Gastroesophageal sphincter (tissue), 4 donors: ENCODE data around the gene FAM83E. TPM values are rescaled to one million over a fixed set of nuclear protein-coding genes. Genes with fewer than 3 reads are reported as not detected.

ENCODE experiments used
- ATAC-seq: fragments of 150-250 bp; one replicate; pipeline ENCODE4 v1.9.1; 2016; ENCODE audit warnings: mild to moderate bottlenecking, moderate library complexity
- H3K27ac ChIP-seq, 4 donors: fragments of 200-600 bp; sonication (generic) in 3 of 4; 1 replicate in 3 of 4; 2 replicates in 1 of 4; pipeline ENCODE4 v1.5.1; 2016 to 2019
- H3K27me3 ChIP-seq: fragments of 200-600 bp; sonication (generic); one replicate; pipeline ENCODE4 v1.5.1; 2019
- H3K36me3 ChIP-seq, 2 donors: fragments of 200-600 bp; sonication (generic); one replicate each; pipeline ENCODE4 v1.5.1; 2019; ENCODE audit warnings: control low read depth in 1 of 2
- H3K4me1 ChIP-seq, 3 donors: fragments of 200-600 bp; sonication (generic); 1 replicate in 2 of 3; 2 replicates in 1 of 3; pipeline ENCODE4 v1.5.1; 2016 to 2019; ENCODE audit warnings: control low read depth in 2 of 3
- H3K4me3 ChIP-seq, 2 donors: fragments of 200-600 bp; sonication (generic); one replicate each; pipeline ENCODE4 v1.5.1; 2019; ENCODE audit warnings: mild to moderate bottlenecking in 1 of 2, moderate library complexity in 1 of 2
- H3K9me3 ChIP-seq, 3 donors: fragments of 200-600 bp; sonication (generic); one replicate each; pipeline ENCODE4 v1.5.1; 2017 to 2019; ENCODE audit warnings: control low read depth in 2 of 3
- CTCF ChIP-seq, 4 experiments: fragments of 200-600 bp in 2 of 4; fragments of 450-650 bp in 2 of 4; sonication (generic) in 1 of 4; IDR thresholded peaks; one replicate each; pipeline ENCODE4 v1.5.1; 2017 to 2019; ENCODE audit warnings: antibody characterized with exemption in 4 of 4, mild to moderate bottlenecking in 2 of 4, moderate library complexity in 2 of 4
- EP300 ChIP-seq: sonication (generic); formaldehyde crosslinking; IDR thresholded peaks from one replicate; pipeline ENCODE4 v1.6.1; 2017; ENCODE audit warnings: antibody characterized with exemption, mild to moderate bottlenecking
- POLR2A ChIP-seq, 2 donors: fragments of 450-650 bp; IDR thresholded peaks; one replicate each; pipeline ENCODE4 v1.6.1; 2017; ENCODE audit warnings: antibody characterized with exemption in 2 of 2, mild to moderate bottlenecking in 2 of 2, moderate library complexity in 1 of 2
- POLR2AphosphoS5 ChIP-seq: sonication (generic); formaldehyde crosslinking; IDR thresholded peaks from one replicate; pipeline ENCODE4 v1.6.1; 2017; ENCODE audit warnings: antibody characterized with exemption
- WGBS, 2 donors: methylation state at CpG; one replicate each; pipeline ENCODE4 v1.1.5; 2018; ENCODE audit warnings: low coverage in 1 of 2; 5-methylcytosine and 5-hydroxymethylcytosine counted together
- total RNA-seq, 4 donors: library from RNA; depleted of rRNA; stranded (reverse); fragments of >200 nt; gene quantifications; one replicate each; pipeline ENCODE4 v1.1.0, GENCODE V29; 2016

The FAM83E gene
- 1 to 10 TPM in 1 of 4 donors, not detected in 3; 1.5 TPM for total RNA-seq

- no CpG with 5 or more reads among the region's 31 CpGs for WGBS, 2 donors
- peaks cover 0 to 34% of the 10 kb centered on the region in 2 donors for H3K36me3 ChIP-seq
- no peaks in the 10 kb centered on the region for H3K9me3 ChIP-seq
- no peak for ATAC-seq
- H3K27me3 ChIP-seq = no peaks in the 10 kb centered on the region
- no peak within 1 kb of the TSS for H3K4me3 ChIP-seq
- TF ChIP-seq EP300 = no peak
- TF ChIP-seq POLR2AphosphoS5 = no peak
- peak in 1 of 2 donors; percentile 23 for TF ChIP-seq POLR2A (IDR thresholded peaks at IDR 0.05)
- TF ChIP-seq CTCF (IDR thresholded peaks at IDR 0.05) = no peak
- peaks cover 2 to 44% (median 14%) of the 10 kb centered on the region in 3 donors for H3K4me1 ChIP-seq
- H3K27ac ChIP-seq = peak within 1 kb of the TSS in 1 of 4 donors; percentile 33
Measured at GRCh38 chr19:48614436-48615230, at the start of gene FAM83E. FAM83E (minus strand) TSS chr19:48615076; CDS start chr19:48613372, 1,704 bp downstream.

- no peaks in the 10 kb centered on the region for H3K9me3 ChIP-seq
Measured at GRCh38 chr19:48664476-48664875, 49.6 kb upstream of the FAM83E start.

GRCh38 chr19:48663667-48664066 is 48.8 kb upstream of the FAM83E start:
- peaks cover 0 to 12% (median 0%) of the 10 kb centered on the region in 3 donors for H3K4me1 ChIP-seq
- no peaks in the 10 kb centered on the region for H3K9me3 ChIP-seq
- H3K36me3 ChIP-seq = no peaks in the 10 kb centered on the region
- TF ChIP-seq EP300 (no peak), POLR2AphosphoS5 (no peak), POLR2A (IDR thresholded peaks at IDR 0.05) (no peak), CTCF (IDR thresholded peaks at IDR 0.05) (no peak)
- H3K4me3 ChIP-seq = no peak overlapping the region
- no peak overlapping the region for H3K27ac ChIP-seq
- WGBS, 2 donors = 92 to 93% methylated on average over 2 to 3 of the region's 4 CpGs
- no peak for ATAC-seq
- no peaks in the 10 kb centered on the region for H3K27me3 ChIP-seq

More at GRCh38 chr19:48664476-48664875, 49.6 kb upstream of the FAM83E start:
- WGBS, 2 donors = 80% methylated on average over 3 of the region's 14 CpGs; no CpG with 5 or more reads in 1 of the 2 donors
- Histone ChIP-seq H3K36me3 (no peaks in the 10 kb centered on the region), H3K27me3 (no peaks in the 10 kb centered on the region), H3K4me3 (no peak overlapping the region), H3K4me1 (peaks cover 0 to 12% (median 0%) of the 10 kb centered on the region in 3 donors), H3K27ac (no peak overlapping the region)
- TF ChIP-seq POLR2A (IDR thresholded peaks at IDR 0.05) (no peak), POLR2AphosphoS5 (no peak), CTCF (IDR thresholded peaks at IDR 0.05) (no peak), EP300 (no peak)
- ATAC-seq = no peak

- Histone ChIP-seq H3K4me3 (no peak overlapping the region), H3K36me3 (no peaks in the 10 kb centered on the region), H3K9me3 (no peaks in the 10 kb centered on the region), H3K4me1 (peaks cover 0 to 12% (median 0%) of the 10 kb centered on the region in 3 donors), H3K27me3 (no peaks in the 10 kb centered on the region), H3K27ac (no peak overlapping the region)
- TF ChIP-seq CTCF (IDR thresholded peaks at IDR 0.05) (no peak), EP300 (no peak), POLR2AphosphoS5 (no peak), POLR2A (IDR thresholded peaks at IDR 0.05) (no peak)
- no peak for ATAC-seq
- WGBS, 2 donors = 100% methylated on average over 3 of the region's 50 CpGs; no CpG with 5 or more reads in 1 of the 2 donors
Measured at GRCh38 chr19:48661711-48662090, 46.8 kb upstream of the FAM83E start.
